Mesothelial cell of epicardium (in vitro differentiated cells): ENCODE data around the gene NCK2. TPM values are rescaled to one million over a fixed set of nuclear protein-coding genes. Genes with fewer than 3 reads are reported as not detected.

ENCODE experiments used
- DNase-seq, 2 experiments: peaks; one replicate each; pipeline ENCODE4 v3.0.0; 2021; ENCODE audit warnings: low spot score in 2 of 2; ENCODE audit not compliant: unreplicated experiment in 2 of 2
- H3K27ac Mint-ChIP-seq: 2 replicates; pipeline ENCODE4 v1.8.0; 2021; ENCODE audit warnings: mixed read lengths
- H3K27me3 Mint-ChIP-seq: 2 replicates; pipeline ENCODE4 v1.8.0; 2021; ENCODE audit warnings: low read depth, mixed read lengths
- H3K36me3 Mint-ChIP-seq: 2 replicates; pipeline ENCODE4 v1.8.0; 2021; ENCODE audit warnings: mixed read lengths
- H3K4me1 Mint-ChIP-seq: 2 replicates; pipeline ENCODE4 v1.8.0; 2021; ENCODE audit warnings: mixed read lengths
- H3K4me3 Mint-ChIP-seq: 2 replicates; pipeline ENCODE4 v1.8.0; 2021; ENCODE audit warnings: mild to moderate bottlenecking, moderate library complexity, mixed read lengths
- H3K9me3 Mint-ChIP-seq: 2 replicates; pipeline ENCODE4 v1.8.0; 2021; ENCODE audit warnings: mixed read lengths
- CTCF ChIP-seq: fragments of 200-600 bp; sonication (generic); IDR thresholded peaks from one replicate; pipeline ENCODE4 v1.5.0; 2021; ENCODE audit warnings: antibody characterized with exemption; ENCODE audit not compliant: unreplicated experiment
- total RNA-seq: library from RNA; stranded (reverse); gene quantifications from 3 replicates; pipeline ENCODE4 v1.2.1, GENCODE V29; 2021

The NCK2 gene
- total RNA-seq, 1 donor from 2014 or later = 59.5 TPM

GRCh38 chr2:105803337-105803736, 58.6 kb downstream of the NCK2 start:
- DNase-seq = no peak
- Mint-ChIP-seq H3K27ac (no peak overlapping the region), H3K4me1 (peaks cover 20% of the 10 kb centered on the region), H3K4me3 (no peak overlapping the region), H3K27me3 (no peaks in the 10 kb centered on the region), H3K9me3 (no peaks in the 10 kb centered on the region), H3K36me3 (peaks cover 3% of the 10 kb centered on the region)
- TF ChIP-seq CTCF = no peak

- no peaks in the 10 kb centered on the region for H3K9me3 Mint-ChIP-seq
- no peaks in the 10 kb centered on the region for H3K27me3 Mint-ChIP-seq
- peaks cover 3% of the 10 kb centered on the region for H3K36me3 Mint-ChIP-seq
- TF ChIP-seq CTCF = no peak
- no peak overlapping the region for H3K27ac Mint-ChIP-seq
- peaks cover 19% of the 10 kb centered on the region for H3K4me1 Mint-ChIP-seq
- no peak for DNase-seq
- no peak overlapping the region for H3K4me3 Mint-ChIP-seq
Observed at GRCh38 chr2:105803773-105804172, 59.1 kb downstream of the NCK2 start.

GRCh38 chr2:105804266-105804665, 59.6 kb downstream of the NCK2 start:
- TF ChIP-seq CTCF = no peak
- peaks cover 3% of the 10 kb centered on the region for H3K36me3 Mint-ChIP-seq
- H3K9me3 Mint-ChIP-seq = no peaks in the 10 kb centered on the region
- peaks cover 16% of the 10 kb centered on the region for H3K4me1 Mint-ChIP-seq
- H3K27me3 Mint-ChIP-seq = no peaks in the 10 kb centered on the region
- H3K4me3 Mint-ChIP-seq = no peak overlapping the region
- no peak for DNase-seq
- H3K27ac Mint-ChIP-seq = no peak overlapping the region

- DNase-seq = no peak
- TF ChIP-seq CTCF = no peak
- Mint-ChIP-seq H3K4me1 (peaks cover 36% of the 10 kb centered on the region), H3K4me3 (no peak overlapping the region), H3K36me3 (peaks cover 3% of the 10 kb centered on the region), H3K9me3 (no peaks in the 10 kb centered on the region), H3K27ac (no peak overlapping the region), H3K27me3 (no peaks in the 10 kb centered on the region)
Observed at GRCh38 chr2:105806996-105807395, 62.3 kb downstream of the NCK2 start.

GRCh38 chr2:105808423-105809096, 63.8 kb downstream of the NCK2 start:
- peaks cover 38% of the 10 kb centered on the region for H3K4me1 Mint-ChIP-seq
- no peak for TF ChIP-seq CTCF
- H3K36me3 Mint-ChIP-seq = no peaks in the 10 kb centered on the region
- H3K4me3 Mint-ChIP-seq = no peak overlapping the region
- H3K27ac Mint-ChIP-seq = no peak overlapping the region
- no peaks in the 10 kb centered on the region for H3K27me3 Mint-ChIP-seq
- no peaks in the 10 kb centered on the region for H3K9me3 Mint-ChIP-seq
- no peak for DNase-seq

GRCh38 chr2:105809097-105809473, 64.4 kb downstream of the NCK2 start:
- TF ChIP-seq CTCF = no peak
- no peak overlapping the region for H3K4me3 Mint-ChIP-seq
- no peak overlapping the region for H3K27ac Mint-ChIP-seq
- no peak for DNase-seq
- no peaks in the 10 kb centered on the region for H3K27me3 Mint-ChIP-seq
- H3K4me1 Mint-ChIP-seq = peaks cover 38% of the 10 kb centered on the region
- no peaks in the 10 kb centered on the region for H3K9me3 Mint-ChIP-seq
- no peaks in the 10 kb centered on the region for H3K36me3 Mint-ChIP-seq
